GM10248 (cell line): ENCODE measurements around the gene SMG5.

Experiments
- CTCF ChIA-PET: fragments of 300-600 bp; sonication (Branson Sonifier 250); formaldehyde crosslinking; extraction: SDS; loops from one replicate; lab custom pipeline; 2021; ENCODE audit warnings: antibody characterized with exemption; lab: Yijun Ruan, JAX
- POLR2A ChIA-PET: fragments of 350-650 bp; sonication (Branson Sonifier 250); formaldehyde crosslinking; extraction: SDS; loops from one replicate; lab custom pipeline; 2020; ENCODE audit warnings: antibody characterized with exemption; lab: Yijun Ruan, JAX
- DNase-seq: peaks from one replicate; pipeline ENCODE4 v3.0.0; 2012; ENCODE audit errors: extremely low spot score
- CTCF ChIP-seq: IDR thresholded peaks from 2 replicates; pipeline ENCODE4 v1.5.1; 2012; ENCODE audit warnings: mild to moderate bottlenecking, low read depth; ENCODE audit errors: extremely low read depth, missing control alignments, control extremely low read depth

Gene SMG5

GRCh38 chr1:156244126-156244525 lies 38.5 kb downstream of the SMG5 start:
- ChIA-PET CTCF (interaction anchor here (4.8 kb wide), 1 partner anchor 19 kb away, joined by 34 read pairs; no protein-coding TSS in a partner anchor), POLR2A (no interaction called here)
- no peak for DNase-seq
- TF ChIP-seq CTCF: no peak

GRCh38 chr1:156242738-156243137 lies 39.9 kb downstream of the SMG5 start:
- ChIA-PET POLR2A (interaction anchor here (0.6 to 1.2 kb wide), 2 partner anchors 9 to 36 kb away, joined by 4 read pairs; no protein-coding TSS in a partner anchor), CTCF (interaction anchor here (1.7 to 1.8 kb wide), 3 partner anchors 9 to 18 kb away, joined by 4 to 7 read pairs (median 5); no protein-coding TSS in a partner anchor)
- DNase-seq: no peak
- TF ChIP-seq CTCF: no peak

GRCh38 chr1:156241926-156242325 lies 40.7 kb downstream of the SMG5 start, which contains the start of gene BGLAP:
Gene BGLAP (plus strand): TSS chr1:156242184. CDS start chr1:156242232, 48 bp downstream.
- POLR2A ChIA-PET: interaction anchor here (1.2 kb wide), 1 partner anchor 37 kb away, joined by 4 read pairs; no protein-coding TSS in a partner anchor

GRCh38 chr1:156241311-156241811 lies 41.3 kb downstream of the SMG5 start:
- TF ChIP-seq CTCF: no peak
- CTCF ChIA-PET: interaction anchor here (1.1 to 1.8 kb wide), 4 partner anchors 8 to 19 kb away, joined by 4 to 7 read pairs (median 4); no protein-coding TSS in a partner anchor
- no peak for DNase-seq
- POLR2A ChIA-PET: interaction anchor here (0.6 to 1.2 kb wide), 2 partner anchors 37 to 209 kb away, joined by 4 to 5 read pairs; no protein-coding TSS in a partner anchor

More at GRCh38 chr1:156241926-156242325, 40.7 kb downstream of the SMG5 start, which contains the start of gene BGLAP:
- no peak for DNase-seq
- TF ChIP-seq CTCF: no peak
- CTCF ChIA-PET: interaction anchor here (1.1 to 1.8 kb wide), 4 partner anchors 9 to 18 kb away, joined by 4 to 7 read pairs (median 4); no protein-coding TSS in a partner anchor

- TF ChIP-seq CTCF: no peak
- DNase-seq: no peak
- CTCF ChIA-PET: interaction anchor here (1.0 to 2.8 kb wide), 4 partner anchors 10 to 141 kb away, joined by 4 to 12 read pairs (median 7); no protein-coding TSS in a partner anchor
- POLR2A ChIA-PET: interaction anchor here (0.6 kb wide), 1 partner anchor 13 kb away, joined by 5 read pairs; no protein-coding TSS in a partner anchor
Measured at GRCh38 chr1:156238248-156238647, 44.4 kb downstream of the SMG5 start.

GRCh38 chr1:156236164-156236563 lies 46.5 kb downstream of the SMG5 start:
- ChIA-PET POLR2A (no interaction called here), CTCF (no interaction called here)
- no peak for DNase-seq
- no peak for TF ChIP-seq CTCF
